Measurements from ENCODE around the gene ASCL4. TPM values are rescaled to one million over a fixed set of nuclear protein-coding genes. Genes with fewer than 3 reads are reported as not detected.

The ASCL4 gene, protein sequence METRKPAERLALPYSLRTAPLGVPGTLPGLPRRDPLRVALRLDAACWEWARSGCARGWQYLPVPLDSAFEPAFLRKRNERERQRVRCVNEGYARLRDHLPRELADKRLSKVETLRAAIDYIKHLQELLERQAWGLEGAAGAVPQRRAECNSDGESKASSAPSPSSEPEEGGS
- not detected in 5 replicates for total RNA-seq (2022; extraction: Qiagen RNA extraction; ENCODE audit: low read depth)

DNA sequence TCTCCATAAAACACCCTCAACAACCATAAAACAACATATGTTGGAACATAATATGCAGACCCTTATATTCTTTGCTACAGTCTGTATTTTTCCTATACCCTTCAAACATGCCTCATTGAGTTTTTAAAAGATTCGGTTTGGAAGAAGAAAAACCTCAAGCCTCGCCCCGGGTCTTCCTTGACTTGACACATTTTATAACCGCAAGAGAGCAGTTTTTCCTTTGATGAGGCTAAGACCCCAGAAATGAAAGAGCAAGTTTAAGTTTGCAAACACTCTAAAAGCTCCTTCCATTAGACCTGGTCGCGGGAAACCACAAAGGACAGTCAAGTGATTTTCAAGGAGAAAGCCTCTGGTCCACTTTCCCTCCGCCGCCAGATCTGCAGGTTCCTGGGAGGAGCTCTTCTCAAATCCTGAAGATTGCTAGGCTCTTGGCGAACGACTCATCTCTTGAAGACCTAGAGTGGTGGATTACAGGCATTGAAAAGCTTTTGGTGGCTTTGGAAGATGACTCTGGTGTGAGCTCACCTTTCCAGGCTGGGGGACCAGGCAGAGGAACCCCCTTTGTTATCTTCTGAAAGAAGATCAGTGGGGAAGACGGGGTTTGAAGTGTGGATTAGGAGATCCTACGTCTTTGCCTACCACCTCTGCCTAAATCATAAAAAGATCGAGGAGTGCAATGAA, at the start of gene ASCL4:
Gene ASCL4, plus strand, starts transcription at position 356 of the 681 bp plus-strand sequence. CDS start 515 bp downstream, outside the sequence.

DNA sequence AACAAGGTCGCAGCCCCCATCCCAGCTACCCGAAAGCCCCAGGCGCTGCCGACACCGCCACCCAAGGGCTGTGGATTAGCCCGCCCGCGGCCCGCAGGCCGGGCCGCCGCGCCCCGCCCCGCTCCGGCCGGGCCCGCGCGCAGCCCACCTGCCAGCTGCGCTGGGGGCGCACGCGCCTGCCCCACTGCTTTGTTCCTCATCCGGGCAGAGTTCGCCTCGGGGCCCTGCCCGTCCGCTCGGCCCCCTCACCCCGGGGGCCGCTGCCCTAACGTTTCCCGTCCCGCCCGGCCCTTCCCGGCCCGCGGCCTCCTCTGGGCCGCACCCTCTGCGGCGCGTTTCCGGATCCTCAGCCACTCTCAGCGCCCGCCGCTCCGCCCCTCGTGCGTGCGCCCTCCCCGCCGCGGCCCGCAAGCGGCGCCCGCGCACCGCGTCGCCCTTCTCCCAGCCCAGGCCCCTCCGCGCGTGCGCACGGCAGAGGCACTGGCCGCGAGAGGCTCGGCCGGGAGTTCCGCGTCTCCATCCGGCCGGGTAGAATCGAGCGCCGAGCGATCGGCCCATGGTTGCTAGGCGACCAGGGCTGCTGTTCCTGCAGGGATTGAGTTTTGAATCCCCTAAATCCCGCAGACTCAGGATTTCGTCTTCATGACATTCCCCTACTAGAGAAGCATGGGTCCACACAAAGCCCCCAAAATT, 13.5 kb upstream of the ASCL4 start, which contains the start of gene PRDM4:
Gene PRDM4, minus strand, starts transcription at position 329 of the 693 bp plus-strand sequence. CDS start 622 bp downstream, outside the sequence.

Other genes with a start within 250 kb of the ASCL4 start
- gene PWP1, start 88.9 kb upstream of the ASCL4 start, total RNA-seq (2022; extraction: Qiagen RNA extraction; ENCODE audit: low read depth), result 87.4 to 101 TPM (median 92.9 TPM) in 5 replicates
- gene PRDM4, start 13.6 kb upstream of the ASCL4 start, total RNA-seq (2022; extraction: Qiagen RNA extraction; ENCODE audit: low read depth), result 20.9 to 22.4 TPM (median 21.1 TPM) in 5 replicates

Data from A549 treated with DMSO at 1 μM for 4 hours (cell line).